SK-N-SH (cell line): ENCODE results near the gene HDGFL2.

Source experiments
- ELF1 ChIP-seq: IDR thresholded peaks from 2 replicates; pipeline ENCODE4 v1.4.0; 2012
- EZH2phosphoT487 ChIP-seq: fragments of 200-600 bp; sonication (generic); IDR thresholded peaks from 2 replicates; pipeline ENCODE4 v1.6.1; 2017; ENCODE audit warnings: low read depth, mixed run types, mild to moderate bottlenecking, antibody characterized with exemption, moderate library complexity, borderline replicate concordance
- FOXJ3 ChIP-seq: sonication (generic); formaldehyde crosslinking; IDR thresholded peaks from 2 replicates; pipeline ENCODE4 v1.5.1; 2020; ENCODE audit warnings: mild to moderate bottlenecking, missing genetic modification reagents
- GATA2 ChIP-seq: sonication (generic); formaldehyde crosslinking; IDR thresholded peaks from 2 replicates; pipeline ENCODE4 v1.5.0; 2020; ENCODE audit warnings: mild to moderate bottlenecking, missing genetic modification reagents
- POLR2AphosphoS5 ChIP-seq: IDR thresholded peaks from 2 replicates; pipeline ENCODE4 v1.6.1; 2012; ENCODE audit warnings: low read depth, low read length
- RAD21 ChIP-seq: IDR thresholded peaks from 2 replicates; pipeline ENCODE4 v1.6.1; 2012; ENCODE audit warnings: mild to moderate bottlenecking, low read length
- RXRA ChIP-seq: IDR thresholded peaks from 2 replicates; pipeline ENCODE4 v1.4.0; 2012; ENCODE audit warnings: low read depth, mild to moderate bottlenecking, borderline replicate concordance
- SMC3 ChIP-seq: IDR thresholded peaks from 2 replicates; pipeline ENCODE4 v1.6.1; 2012; ENCODE audit warnings: low read depth, low read length, improper control_type of control experiment
- TAF1 ChIP-seq: IDR thresholded peaks from 2 replicates; pipeline ENCODE4 v1.6.1; 2012; ENCODE audit warnings: low read depth, mild to moderate bottlenecking, low read length, moderate library complexity, borderline replicate concordance
- TCF12 ChIP-seq: IDR thresholded peaks from 2 replicates; pipeline ENCODE4 v1.4.0; 2012
- TF ChIP-seq, protein P1 (sequence below): fragments of 200-600 bp; sonication (generic); IDR thresholded peaks from 2 replicates; pipeline ENCODE4 v1.6.1; 2017; ENCODE audit warnings: antibody characterized with exemption, mild to moderate bottlenecking, moderate library complexity
- TF ChIP-seq, protein P2 (sequence below): IDR thresholded peaks from 2 replicates; pipeline ENCODE4 v1.6.1; 2012; ENCODE audit warnings: mild to moderate bottlenecking, low read depth, low read length, moderate library complexity

DNA sequence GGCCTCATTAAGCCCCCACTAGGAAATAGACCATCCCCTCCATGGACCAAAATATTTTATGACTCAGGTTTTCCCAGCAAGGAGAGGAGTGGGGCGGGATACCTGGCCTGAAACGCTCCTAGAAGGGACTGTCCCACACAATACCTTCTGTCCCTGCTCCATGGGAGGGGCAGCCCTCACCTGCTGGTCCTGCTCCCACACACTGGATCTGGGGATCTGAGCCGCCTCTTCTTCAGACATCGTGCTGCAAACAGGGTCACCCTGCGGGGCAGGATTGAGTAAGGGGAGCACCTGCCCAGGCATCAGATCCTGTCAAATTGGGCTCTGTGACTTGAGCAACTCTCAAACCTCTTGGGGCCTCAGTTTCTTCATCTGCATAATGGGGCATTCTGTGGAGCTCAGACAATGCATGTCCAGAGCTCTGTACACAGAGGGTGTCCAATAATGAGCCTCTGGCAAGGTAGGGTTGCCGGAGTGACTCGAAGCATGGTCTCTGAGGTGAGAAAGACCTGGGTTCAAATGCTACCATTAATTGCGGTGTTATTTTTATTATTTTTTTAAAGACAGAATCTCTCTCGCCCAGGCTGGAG, 61.8 kb downstream of the HDGFL2 start:
- TF ChIP-seq, protein P1, sequence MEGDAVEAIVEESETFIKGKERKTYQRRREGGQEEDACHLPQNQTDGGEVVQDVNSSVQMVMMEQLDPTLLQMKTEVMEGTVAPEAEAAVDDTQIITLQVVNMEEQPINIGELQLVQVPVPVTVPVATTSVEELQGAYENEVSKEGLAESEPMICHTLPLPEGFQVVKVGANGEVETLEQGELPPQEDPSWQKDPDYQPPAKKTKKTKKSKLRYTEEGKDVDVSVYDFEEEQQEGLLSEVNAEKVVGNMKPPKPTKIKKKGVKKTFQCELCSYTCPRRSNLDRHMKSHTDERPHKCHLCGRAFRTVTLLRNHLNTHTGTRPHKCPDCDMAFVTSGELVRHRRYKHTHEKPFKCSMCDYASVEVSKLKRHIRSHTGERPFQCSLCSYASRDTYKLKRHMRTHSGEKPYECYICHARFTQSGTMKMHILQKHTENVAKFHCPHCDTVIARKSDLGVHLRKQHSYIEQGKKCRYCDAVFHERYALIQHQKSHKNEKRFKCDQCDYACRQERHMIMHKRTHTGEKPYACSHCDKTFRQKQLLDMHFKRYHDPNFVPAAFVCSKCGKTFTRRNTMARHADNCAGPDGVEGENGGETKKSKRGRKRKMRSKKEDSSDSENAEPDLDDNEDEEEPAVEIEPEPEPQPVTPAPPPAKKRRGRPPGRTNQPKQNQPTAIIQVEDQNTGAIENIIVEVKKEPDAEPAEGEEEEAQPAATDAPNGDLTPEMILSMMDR = no peak
- no peak for TF ChIP-seq FOXJ3 (CRISPR knock-in tag)
- no peak for TF ChIP-seq GATA2 (CRISPR knock-in tag)
- TF ChIP-seq SMC3 = no peak
- no peak for TF ChIP-seq RXRA
- TF ChIP-seq, protein P2, sequence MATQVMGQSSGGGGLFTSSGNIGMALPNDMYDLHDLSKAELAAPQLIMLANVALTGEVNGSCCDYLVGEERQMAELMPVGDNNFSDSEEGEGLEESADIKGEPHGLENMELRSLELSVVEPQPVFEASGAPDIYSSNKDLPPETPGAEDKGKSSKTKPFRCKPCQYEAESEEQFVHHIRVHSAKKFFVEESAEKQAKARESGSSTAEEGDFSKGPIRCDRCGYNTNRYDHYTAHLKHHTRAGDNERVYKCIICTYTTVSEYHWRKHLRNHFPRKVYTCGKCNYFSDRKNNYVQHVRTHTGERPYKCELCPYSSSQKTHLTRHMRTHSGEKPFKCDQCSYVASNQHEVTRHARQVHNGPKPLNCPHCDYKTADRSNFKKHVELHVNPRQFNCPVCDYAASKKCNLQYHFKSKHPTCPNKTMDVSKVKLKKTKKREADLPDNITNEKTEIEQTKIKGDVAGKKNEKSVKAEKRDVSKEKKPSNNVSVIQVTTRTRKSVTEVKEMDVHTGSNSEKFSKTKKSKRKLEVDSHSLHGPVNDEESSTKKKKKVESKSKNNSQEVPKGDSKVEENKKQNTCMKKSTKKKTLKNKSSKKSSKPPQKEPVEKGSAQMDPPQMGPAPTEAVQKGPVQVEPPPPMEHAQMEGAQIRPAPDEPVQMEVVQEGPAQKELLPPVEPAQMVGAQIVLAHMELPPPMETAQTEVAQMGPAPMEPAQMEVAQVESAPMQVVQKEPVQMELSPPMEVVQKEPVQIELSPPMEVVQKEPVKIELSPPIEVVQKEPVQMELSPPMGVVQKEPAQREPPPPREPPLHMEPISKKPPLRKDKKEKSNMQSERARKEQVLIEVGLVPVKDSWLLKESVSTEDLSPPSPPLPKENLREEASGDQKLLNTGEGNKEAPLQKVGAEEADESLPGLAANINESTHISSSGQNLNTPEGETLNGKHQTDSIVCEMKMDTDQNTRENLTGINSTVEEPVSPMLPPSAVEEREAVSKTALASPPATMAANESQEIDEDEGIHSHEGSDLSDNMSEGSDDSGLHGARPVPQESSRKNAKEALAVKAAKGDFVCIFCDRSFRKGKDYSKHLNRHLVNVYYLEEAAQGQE = no peak
- TF ChIP-seq RAD21 = no peak
- TF ChIP-seq EZH2phosphoT487 = no peak
- no peak for TF ChIP-seq ELF1
- TF ChIP-seq POLR2AphosphoS5 = no peak
- TF ChIP-seq TCF12 = no peak
- no peak for TF ChIP-seq TAF1
